ENCODE data around the gene ATXN1.

GRCh38 chr6:16674801-16675392 is 86.4 kb downstream of the ATXN1 start:
- TF ChIP-seq EP300 (IDR thresholded peaks at IDR 0.05) (no peak), CTCF (IDR thresholded peaks at IDR 0.05) (no peak)
